ENCODE data around the gene RGS17. TPM values are rescaled to one million over a fixed set of nuclear protein-coding genes. Genes with fewer than 3 reads are reported as not detected.

RGS17 gene
- total and polyA plus RNA-seq, 12 donors = 0.04 to 0.41 (median 0.17) TPM; not detected in 1

- H3K4me3 ChIP-seq = peak overlapping the region; percentile 48 to 98 (median 70)
- H3K4me1 ChIP-seq = peaks cover 15 to 47% (median 27%) of the 10 kb centered on the region in 9 donors
- 0 to 1% methylated on average over 38 of the region's 38 CpGs for WGBS, 2 donors
- no peaks in the 10 kb centered on the region for H3K27me3 ChIP-seq
- H3K36me3 ChIP-seq = peaks cover 0 to 11% (median 0%) of the 10 kb centered on the region in 9 donors
- DNase-seq (peak; percentile 79 to 97), ATAC-seq (peak; percentile 1 to 58 (median 45))
- peak overlapping the region; percentile 82 to 97 (median 92) for H3K27ac ChIP-seq
- no peak for TF ChIP-seq CTCF (IDR thresholded peaks at IDR 0.05)
- intact Hi-C loops (cut with DNase I) = loop anchor here in 3 of 10 donors (1.0 to 2.0 kb wide), 2 partner anchors 18 to 19 kb away; partner anchors contain the start of gene MTRF1L (in 3 of the 3)
- H3K9me3 ChIP-seq = no peaks in the 10 kb centered on the region
Observed at GRCh38 chr6:152983637-152984512, 147.2 kb downstream of the RGS17 start.

GRCh38 chr6:152982904-152983636 is 148.0 kb downstream of the RGS17 start, which contains the start of gene FBXO5:
FBXO5 (minus strand) TSS chr6:152983041; CDS start chr6:152982959, 82 bp downstream.
- peak; percentile 96 to 99 (median 97) for ATAC-seq
- Histone ChIP-seq H3K36me3 (peaks cover 0 to 18% (median 0%) of the 10 kb centered on the region in 9 donors), H3K4me3 (peak within 1 kb of the TSS; percentile 52 to 98 (median 70)), H3K9me3 (no peaks in the 10 kb centered on the region), H3K27ac (peak within 1 kb of the TSS; percentile 82 to 97 (median 92)), H3K4me1 (peaks cover 15 to 49% (median 27%) of the 10 kb centered on the region in 9 donors), H3K27me3 (no peaks in the 10 kb centered on the region)
- peak; percentile 97 to 98 for DNase-seq
- intact Hi-C loops (cut with DNase I) = loop anchor here in 3 of 10 donors (1.0 to 2.0 kb wide), 2 partner anchors 19 to 20 kb away; partner anchors contain the start of gene MTRF1L (in 3 of the 3)
- 0 to 1% methylated on average over 66 of the region's 66 CpGs for WGBS, 2 donors
- TF ChIP-seq CTCF (IDR thresholded peaks at IDR 0.05) = no peak

- 4 to 6% methylated on average over 61 to 71 of the region's 71 CpGs for WGBS, 2 donors
- Histone ChIP-seq H3K4me3 (peak overlapping the region; percentile 52 to 98 (median 70)), H3K27ac (peak overlapping the region in 1 of 10 donors; percentile 58), H3K4me1 (peaks cover 15 to 56% (median 27%) of the 10 kb centered on the region in 9 donors), H3K36me3 (peaks cover 0 to 18% (median 0%) of the 10 kb centered on the region in 9 donors), H3K27me3 (no peaks in the 10 kb centered on the region), H3K9me3 (no peaks in the 10 kb centered on the region)
- peak; percentile 14 to 33 for DNase-seq
- intact Hi-C loops (cut with DNase I) = loop anchor here in 1 of 10 donors (2.0 kb wide), 1 partner anchor 21 kb away; the partner anchor contains the start of gene MTRF1L
- no peak for TF ChIP-seq CTCF (IDR thresholded peaks at IDR 0.05)
- ATAC-seq = no peak
Observed at GRCh38 chr6:152981989-152982903, 148.8 kb downstream of the RGS17 start.
